ENCODE data around the gene SCN3B.

The SCN3B gene

GRCh38 chr11:123594921-123595320, 59.5 kb downstream of the SCN3B start:
- no peak for DNase-seq

- DNase-seq: peak; percentile 5
These were observed 60.1 kb downstream of the SCN3B start for GRCh38 chr11:123594188-123594901.

DNA sequence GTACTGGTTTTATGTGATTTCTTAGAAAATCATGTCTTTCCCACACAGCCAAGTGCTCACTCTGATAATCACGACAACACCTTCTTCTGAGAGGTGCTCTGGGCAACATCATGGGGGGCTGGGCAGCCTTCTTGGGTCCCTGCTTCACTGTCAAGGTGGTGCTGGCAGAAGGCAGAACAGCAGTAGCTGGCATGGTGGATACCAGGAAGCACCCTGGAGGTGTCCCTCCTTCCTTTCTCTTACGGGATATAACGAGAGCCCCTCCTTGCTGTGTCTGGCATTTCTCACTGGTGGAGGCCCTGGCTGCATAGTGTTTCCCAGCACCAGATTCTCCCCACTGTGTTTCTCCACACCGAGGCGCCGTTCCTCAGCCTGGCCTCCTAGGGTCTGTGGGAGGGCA, 60.9 kb downstream of the SCN3B start:
- no peak for DNase-seq

- peak; percentile 38 for DNase-seq
These were observed 64.0 kb downstream of the SCN3B start for GRCh38 chr11:123590296-123590912.

DNA sequence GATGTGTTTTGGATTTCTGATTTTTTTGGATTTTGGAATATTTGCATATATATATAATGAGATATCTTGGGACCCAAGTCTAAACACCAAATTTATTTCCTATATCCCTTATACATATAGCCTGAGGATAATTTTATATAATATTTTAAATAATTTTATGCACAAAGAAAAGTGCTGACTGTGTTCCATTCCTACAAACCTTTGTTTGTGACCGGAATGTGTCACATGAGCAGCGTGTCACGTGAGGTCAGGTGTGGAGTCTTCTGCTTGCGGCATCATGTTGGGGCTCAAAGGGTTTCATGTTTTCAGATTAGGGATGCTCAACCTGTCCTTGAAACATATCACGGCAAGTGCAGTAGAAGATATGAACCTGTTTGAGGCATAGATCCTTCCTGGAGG, 65.6 kb downstream of the SCN3B start:
- no peak for DNase-seq

DNA sequence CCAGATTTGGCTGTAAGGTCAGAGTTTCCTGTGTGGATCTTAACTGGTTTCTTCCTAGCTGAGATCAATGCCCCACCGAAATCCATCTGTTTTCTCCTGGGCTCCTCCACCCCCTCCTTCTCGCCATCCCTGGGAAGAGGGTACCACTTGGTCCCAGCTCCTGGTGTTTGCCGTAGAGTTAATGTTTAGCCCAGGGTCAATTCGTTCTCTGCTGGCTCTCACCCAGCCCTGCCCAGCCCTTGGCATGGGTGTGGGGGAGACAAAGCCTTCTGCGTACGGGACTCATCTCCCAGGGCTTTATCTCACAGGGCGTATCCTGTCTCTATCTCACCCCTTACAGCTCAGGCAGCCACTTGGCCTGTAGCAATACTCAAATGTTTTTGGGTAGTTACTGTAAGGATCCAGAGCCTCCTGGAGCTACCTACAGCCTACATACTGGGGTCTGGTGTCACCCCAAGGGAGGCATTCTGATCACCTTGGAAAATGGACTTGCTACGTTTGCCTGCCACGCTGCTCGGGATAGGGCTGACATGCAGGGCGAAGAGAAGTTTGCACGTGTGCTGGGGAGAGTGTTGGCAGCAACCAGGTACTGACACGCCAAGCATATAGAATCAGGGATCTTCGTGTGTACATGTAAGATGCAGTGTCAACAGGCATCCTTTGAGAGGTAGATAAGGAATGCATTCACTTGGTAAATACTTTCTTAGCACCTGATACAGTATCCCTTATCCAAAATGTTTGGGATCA, 66.1 kb downstream of the SCN3B start:
- no peak for DNase-seq

DNA sequence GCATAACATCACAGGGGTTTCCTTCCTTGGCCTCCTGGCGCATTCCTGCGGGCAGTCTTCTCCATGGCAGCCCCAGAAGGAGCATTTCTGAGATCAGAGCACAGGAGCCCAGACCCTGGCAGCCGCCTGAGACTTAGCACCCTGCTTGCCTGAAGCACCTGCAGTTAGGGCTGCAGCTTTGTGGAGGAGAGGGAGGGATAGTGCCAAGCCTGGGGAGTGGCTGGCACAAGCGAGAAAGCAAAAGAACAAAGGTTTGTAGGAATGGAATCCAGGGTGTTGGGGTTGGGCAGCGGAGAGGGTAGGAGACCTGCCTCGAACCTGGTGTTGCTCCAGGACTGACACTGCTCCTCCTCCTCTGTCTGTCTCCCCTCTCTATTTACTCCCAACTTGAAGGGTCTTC, 66.9 kb downstream of the SCN3B start:
- DNase-seq: no peak

GRCh38 chr11:123587044-123587443, 67.4 kb downstream of the SCN3B start:
- DNase-seq: peak; percentile 45

- no peak for DNase-seq
These were observed 67.9 kb downstream of the SCN3B start for GRCh38 chr11:123586568-123586967.

GRCh38 chr11:123585706-123586105, 68.7 kb downstream of the SCN3B start:
- DNase-seq: no peak

- DNase-seq: no peak
These were observed 69.2 kb downstream of the SCN3B start for GRCh38 chr11:123585206-123585605.

- no peak for DNase-seq
These were observed 69.7 kb downstream of the SCN3B start for GRCh38 chr11:123584737-123585136.

DNA sequence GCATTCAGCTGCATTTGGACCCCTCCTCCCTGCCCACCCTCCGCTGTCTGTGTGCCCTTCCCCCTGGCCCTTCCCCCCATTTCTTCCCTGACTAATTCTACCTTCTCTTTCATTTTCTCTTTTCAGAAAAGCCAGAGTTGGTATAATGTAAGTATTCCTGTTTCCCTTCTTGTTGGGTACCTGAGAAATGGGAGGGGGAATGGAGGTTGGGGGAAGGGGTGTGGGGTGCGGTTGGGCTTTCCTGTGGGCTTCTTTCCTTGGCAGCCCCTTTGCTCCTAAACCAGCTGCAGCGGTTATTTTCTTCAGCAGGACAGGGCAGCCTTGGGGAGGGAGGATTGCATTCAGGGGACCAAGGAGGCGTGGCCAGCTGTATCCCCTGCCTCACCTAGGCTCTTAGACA, 70.2 kb downstream of the SCN3B start:
- DNase-seq: no peak

DNA sequence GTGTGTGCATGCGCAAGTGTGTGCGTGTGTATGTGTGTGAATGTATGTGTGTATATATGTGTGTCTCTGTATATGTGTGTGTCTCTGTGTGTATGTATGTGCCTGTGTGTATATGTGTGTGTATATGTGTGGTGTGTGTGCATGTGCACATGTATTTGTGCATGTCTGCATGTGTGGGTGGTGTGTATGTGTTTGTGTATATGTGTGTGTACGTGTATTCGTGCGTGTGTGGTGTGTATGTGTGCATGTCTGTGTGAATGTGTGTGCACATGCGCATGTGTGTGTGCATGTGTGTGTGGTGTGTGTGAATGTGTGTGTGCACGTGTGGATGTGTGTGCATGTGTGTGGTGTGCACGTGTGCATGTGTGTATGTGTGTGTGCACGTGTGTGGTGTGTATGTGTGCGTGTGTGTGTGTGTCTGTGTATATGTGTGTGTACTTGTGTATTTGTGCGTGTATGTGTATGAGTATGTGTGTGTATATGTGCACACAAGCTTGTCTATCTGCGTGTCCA, 71.4 kb downstream of the SCN3B start:
- DNase-seq: no peak

DNA sequence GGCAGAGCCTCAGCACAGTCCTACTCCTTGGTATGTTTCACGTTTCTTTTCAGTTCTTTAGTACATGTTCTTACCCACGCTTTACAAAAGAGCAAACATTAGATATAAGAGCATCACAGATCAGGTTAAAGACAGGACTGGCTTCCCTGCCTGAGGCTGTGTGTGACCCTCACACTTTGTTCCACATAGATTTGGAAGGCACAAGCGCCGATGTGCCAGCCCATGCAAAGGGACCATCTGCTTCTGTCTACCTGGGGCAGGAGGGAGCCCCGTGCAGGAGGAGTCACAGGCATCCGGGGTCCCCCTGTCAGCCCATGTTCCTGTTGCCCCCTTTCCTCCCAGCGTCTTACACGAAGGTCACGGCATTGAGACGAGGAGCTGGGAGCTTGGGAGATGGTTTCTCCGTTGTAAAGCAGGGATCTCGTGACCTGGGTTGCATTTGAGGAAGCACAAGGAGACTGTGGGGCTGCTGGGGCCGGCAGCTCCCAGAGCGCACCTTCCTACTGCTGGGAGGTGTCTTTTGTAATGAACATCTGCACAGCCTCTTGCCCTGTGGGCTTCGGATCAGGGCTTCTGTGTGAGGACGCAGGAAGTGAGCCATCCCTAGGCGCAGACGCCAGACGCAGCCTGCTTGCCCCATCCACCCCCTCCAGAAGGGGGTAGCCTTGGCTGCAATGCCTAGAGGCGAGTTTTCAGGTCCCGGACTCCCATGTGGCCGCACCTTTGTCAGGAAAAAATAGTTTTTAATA, 72.6 kb downstream of the SCN3B start:
- no peak for DNase-seq

DNA sequence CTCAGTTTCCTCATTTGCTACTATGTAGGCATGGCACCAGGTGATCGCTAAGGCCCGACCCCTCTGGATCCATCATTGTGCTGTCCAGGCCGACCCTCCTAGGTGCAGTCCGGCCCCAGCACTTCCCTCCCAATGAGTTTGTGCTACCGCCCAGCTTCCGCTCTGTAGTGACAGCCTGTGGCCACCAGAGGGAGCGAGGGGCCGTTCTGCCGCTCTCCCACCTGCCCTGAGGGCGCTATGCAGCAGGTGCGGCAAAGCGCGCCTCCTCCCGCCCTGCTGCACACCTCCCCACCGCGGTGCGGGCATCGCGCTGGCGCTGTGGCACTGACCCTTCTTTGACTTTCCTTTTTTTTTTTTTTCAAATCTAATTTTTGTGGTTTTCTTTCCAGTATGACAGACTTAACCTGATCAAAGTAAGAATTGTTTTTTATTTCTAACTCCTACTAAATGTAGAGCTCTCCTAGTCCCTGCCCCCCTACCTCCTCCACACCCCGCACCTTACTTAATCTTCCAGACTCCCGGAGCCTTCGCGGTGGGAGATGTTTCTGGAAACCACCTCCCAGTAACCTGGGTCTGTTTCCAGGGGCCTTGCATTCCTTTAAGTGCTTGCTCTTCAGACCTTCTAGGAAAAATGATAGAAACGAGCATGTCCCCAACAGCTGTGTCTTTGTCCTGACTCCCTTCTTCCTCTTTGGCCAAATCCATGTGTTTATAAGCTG, 73.7 kb downstream of the SCN3B start:
- peak; percentile 32 for DNase-seq

DNA sequence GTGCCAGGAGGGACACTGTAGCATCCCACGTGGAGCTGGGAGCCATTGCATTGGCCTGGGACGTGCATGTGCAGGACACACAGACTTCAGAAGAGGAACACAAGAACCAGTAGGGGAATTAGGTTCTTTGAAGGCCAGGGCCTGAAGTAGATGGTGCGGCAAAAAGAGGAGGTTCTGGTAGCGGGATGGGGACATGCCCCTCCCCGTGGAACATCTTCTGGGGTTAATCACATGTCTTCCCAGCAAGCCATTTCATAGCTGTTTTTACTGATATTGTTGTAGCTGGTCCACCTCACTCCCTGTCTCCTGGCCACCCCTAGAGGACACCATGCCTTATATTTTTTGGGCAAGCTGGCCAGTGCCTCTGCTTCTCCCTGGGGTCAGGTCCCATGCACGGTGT, 74.3 kb downstream of the SCN3B start:
- no peak for DNase-seq

DNA sequence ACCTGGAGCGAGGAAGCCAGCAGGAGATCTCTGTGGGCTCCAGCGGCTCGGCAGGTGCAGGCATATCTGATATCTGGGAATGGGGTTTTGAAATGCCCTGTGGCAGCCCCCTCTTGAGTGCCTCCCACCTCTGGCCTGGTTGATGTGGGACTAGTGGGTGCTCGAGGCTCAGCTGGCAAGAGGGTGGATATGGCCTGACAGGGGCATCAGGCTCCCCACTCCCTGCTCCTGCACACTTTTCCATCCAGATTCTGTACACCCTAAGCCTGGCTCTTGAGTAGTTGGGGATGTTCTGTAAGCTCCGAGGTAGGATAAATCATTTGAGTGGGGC, 75.0 kb downstream of the SCN3B start:
- DNase-seq: no peak
